ENCODE results near the gene DSCAM.

The DSCAM gene

GRCh38 chr21:40255518-40256444, 591.2 kb downstream of the DSCAM start:
- Histone ChIP-seq H3K36me3 (ENCODE audit: control insufficient read depth in 1 of 2, insufficient read depth in 2 of 2, low read length in 2 of 2) (no peaks in the 10 kb centered on the region), H3K4me1 (ENCODE audit: control insufficient read depth in 1 of 2, insufficient read depth in 2 of 2, low read length in 2 of 2) (no peaks in the 10 kb centered on the region), H3K27ac (ENCODE audit: low read depth, low read length) (no peak overlapping the region), H3K9me3 (ENCODE audit: control insufficient read depth in 1 of 2, low read length in 2 of 2) (peaks cover 3 to 5% of the 10 kb centered on the region in 2 donors), H3K9ac (ENCODE audit: low read depth in 1 of 2, low read length in 2 of 2) (no peak overlapping the region), H3K4me3 (ENCODE audit: low read depth in 1 of 2, low read length in 2 of 2) (no peak overlapping the region), H3K27me3 (ENCODE audit: control insufficient read depth in 1 of 2, insufficient read depth in 2 of 2, low read length in 2 of 2) (no peaks in the 10 kb centered on the region)

DNA sequence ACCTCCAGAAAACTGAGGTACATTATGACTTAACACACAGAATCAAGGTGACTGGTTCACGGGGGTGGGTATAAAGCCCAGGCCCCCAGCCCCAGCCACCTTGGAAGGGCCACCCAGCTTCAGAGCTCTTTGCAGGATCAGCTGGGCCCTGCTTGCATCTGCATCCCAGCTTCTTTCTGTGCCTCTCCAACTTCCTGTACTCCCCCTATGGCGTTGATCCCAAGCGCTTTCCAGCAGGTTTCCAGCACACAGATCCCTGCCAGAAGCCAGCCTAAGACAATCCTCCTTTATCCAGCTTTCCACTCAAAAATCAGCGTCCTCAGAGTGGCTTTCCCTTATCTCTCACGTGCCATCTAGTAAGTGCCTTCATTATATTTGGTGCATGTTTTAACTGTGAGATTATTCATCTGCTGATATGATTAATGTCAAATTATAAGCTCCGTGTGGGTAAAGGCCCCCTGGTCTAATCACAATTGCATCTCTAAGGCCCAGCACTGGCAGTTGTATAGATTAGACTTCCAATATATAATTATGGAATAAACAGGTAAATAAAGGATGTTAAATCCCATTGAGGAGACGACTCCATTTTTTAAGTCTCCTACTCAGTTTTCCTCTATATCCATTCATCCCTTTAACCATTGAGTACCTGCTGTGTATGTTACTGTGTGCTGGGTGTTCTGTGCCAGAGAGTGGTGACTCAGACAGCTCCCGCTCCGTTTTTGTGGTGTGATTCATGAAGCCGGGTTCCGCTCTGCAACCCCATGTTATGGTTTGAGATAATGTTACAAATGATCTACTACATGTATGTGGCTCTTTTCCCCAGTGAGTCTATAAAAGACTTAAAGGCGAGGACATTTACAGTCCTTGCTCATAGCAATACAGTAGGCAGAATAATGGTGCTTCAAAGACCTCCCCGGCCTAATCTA, 592.2 kb downstream of the DSCAM start:
- Histone ChIP-seq H3K27me3 (ENCODE audit: control insufficient read depth in 1 of 2, insufficient read depth in 2 of 2, low read length in 2 of 2) (no peaks in the 10 kb centered on the region), H3K9ac (ENCODE audit: low read depth in 1 of 2, low read length in 2 of 2) (no peak overlapping the region), H3K27ac (ENCODE audit: low read depth, low read length) (no peak overlapping the region), H3K36me3 (ENCODE audit: control insufficient read depth in 1 of 2, insufficient read depth in 2 of 2, low read length in 2 of 2) (no peaks in the 10 kb centered on the region), H3K4me1 (ENCODE audit: control insufficient read depth in 1 of 2, insufficient read depth in 2 of 2, low read length in 2 of 2) (no peaks in the 10 kb centered on the region), H3K9me3 (ENCODE audit: control insufficient read depth in 1 of 2, low read length in 2 of 2) (peaks cover 4 to 5% of the 10 kb centered on the region in 2 donors), H3K4me3 (ENCODE audit: low read depth in 1 of 2, low read length in 2 of 2) (no peak overlapping the region)

DNA sequence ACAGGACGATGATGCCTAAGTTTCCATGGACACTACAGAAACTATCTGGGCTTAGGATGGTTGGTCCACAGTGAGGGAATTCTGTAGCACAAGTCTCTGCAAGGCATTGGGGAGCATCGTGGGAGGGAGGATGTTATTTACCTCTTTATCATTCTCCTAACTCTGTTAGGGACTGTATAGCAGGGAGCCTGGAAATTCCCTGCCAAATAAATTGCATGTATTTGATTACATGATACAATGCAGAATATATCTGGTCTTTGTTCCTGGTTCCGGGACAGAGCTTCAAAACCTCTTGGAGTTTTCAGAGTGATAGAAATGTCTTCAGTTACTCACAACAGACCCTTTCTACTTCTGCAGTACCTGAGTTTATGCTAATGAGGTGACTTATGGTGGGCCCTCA, 593.8 kb downstream of the DSCAM start:
- Histone ChIP-seq H3K9me3 (ENCODE audit: control insufficient read depth in 1 of 2, low read length in 2 of 2) (peaks cover 4 to 5% of the 10 kb centered on the region in 2 donors), H3K9ac (ENCODE audit: low read depth in 1 of 2, low read length in 2 of 2) (no peak overlapping the region), H3K27ac (ENCODE audit: low read depth, low read length) (no peak overlapping the region), H3K36me3 (ENCODE audit: control insufficient read depth in 1 of 2, insufficient read depth in 2 of 2, low read length in 2 of 2) (no peaks in the 10 kb centered on the region), H3K4me3 (ENCODE audit: low read depth in 1 of 2, low read length in 2 of 2) (no peak overlapping the region), H3K27me3 (ENCODE audit: control insufficient read depth in 1 of 2, insufficient read depth in 2 of 2, low read length in 2 of 2) (no peaks in the 10 kb centered on the region), H3K4me1 (ENCODE audit: control insufficient read depth in 1 of 2, insufficient read depth in 2 of 2, low read length in 2 of 2) (no peaks in the 10 kb centered on the region)

DNA sequence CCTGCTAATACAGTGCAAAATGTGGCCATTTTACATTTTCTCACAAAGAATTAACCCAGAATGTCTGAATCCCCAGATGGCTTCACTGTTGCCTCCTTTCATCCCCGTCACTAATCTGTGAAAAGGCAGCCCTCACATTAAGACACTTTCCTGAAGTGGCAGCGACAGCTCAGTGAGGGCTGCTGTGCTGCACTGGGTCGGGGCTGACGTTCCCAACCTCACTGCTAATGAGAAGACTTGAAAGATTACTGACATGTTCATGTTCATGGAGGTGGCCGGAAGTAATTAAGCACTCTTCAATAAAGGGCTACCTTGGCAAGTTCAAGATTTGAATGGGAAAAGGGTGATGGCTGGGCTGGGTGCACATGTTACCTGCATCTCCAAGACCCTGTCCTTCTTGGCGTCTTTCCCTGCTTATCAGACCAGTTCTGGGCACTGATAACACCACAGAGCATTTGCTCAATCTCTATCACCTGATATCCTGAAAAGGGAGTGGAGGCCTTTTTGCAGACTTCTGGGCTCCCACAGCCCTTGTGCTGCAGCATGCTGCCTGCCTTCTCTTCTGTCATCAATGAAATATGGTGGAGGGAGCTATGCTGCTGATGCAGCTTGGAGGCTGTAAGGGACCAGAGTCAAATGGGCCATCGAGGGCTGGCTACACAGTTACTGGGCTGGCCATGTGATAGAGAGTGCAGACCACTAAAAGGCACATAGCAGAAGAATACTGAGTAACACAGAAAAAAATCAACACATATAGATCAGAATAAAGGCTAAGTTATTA, 596.3 kb downstream of the DSCAM start:
- no peak overlapping the region for H3K27ac ChIP-seq (ENCODE audit: low read depth, low read length)

DNA sequence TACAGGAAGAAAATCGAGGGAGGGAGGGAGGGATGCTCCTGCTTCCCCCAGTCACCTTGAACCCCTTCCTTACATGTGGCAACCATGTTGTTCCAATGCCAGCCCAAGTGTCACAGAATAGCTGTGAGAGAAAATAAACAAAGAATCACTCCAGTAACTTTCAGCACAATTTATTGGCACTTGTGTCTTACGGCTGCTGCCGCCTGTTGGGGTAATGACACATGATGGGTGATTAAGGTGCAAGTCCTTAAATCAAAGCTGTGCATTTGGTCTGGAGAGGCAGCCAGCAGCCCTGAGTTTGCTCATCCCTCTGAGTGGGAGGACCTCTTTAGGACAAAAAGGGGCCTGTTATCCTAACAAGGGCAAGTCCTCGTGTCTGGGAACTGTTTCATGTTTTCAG, 602.0 kb downstream of the DSCAM start:
- Histone ChIP-seq H3K36me3 (ENCODE audit: control insufficient read depth in 1 of 2, insufficient read depth in 2 of 2, low read length in 2 of 2) (no peaks in the 10 kb centered on the region), H3K27me3 (ENCODE audit: control insufficient read depth in 1 of 2, insufficient read depth in 2 of 2, low read length in 2 of 2) (no peaks in the 10 kb centered on the region), H3K4me3 (ENCODE audit: low read depth in 1 of 2, low read length in 2 of 2) (no peak overlapping the region), H3K9ac (ENCODE audit: low read depth in 1 of 2, low read length in 2 of 2) (no peak overlapping the region), H3K27ac (ENCODE audit: low read depth, low read length) (no peak overlapping the region), H3K4me1 (ENCODE audit: control insufficient read depth in 1 of 2, insufficient read depth in 2 of 2, low read length in 2 of 2) (no peaks in the 10 kb centered on the region), H3K9me3 (ENCODE audit: control insufficient read depth in 1 of 2, low read length in 2 of 2) (peaks cover 0 to 6% of the 10 kb centered on the region in 2 donors)

More for the DNA sequence above, 596.3 kb downstream of the DSCAM start:
- no peak overlapping the region for H3K4me3 ChIP-seq (ENCODE audit: low read depth in 1 of 2, low read length in 2 of 2)
- H3K27me3 ChIP-seq (ENCODE audit: control insufficient read depth in 1 of 2, insufficient read depth in 2 of 2, low read length in 2 of 2): no peaks in the 10 kb centered on the region
- no peak overlapping the region for H3K9ac ChIP-seq (ENCODE audit: low read depth in 1 of 2, low read length in 2 of 2)
- peaks cover 5 to 10% of the 10 kb centered on the region in 2 donors for H3K9me3 ChIP-seq (ENCODE audit: control insufficient read depth in 1 of 2, low read length in 2 of 2)
- no peaks in the 10 kb centered on the region for H3K36me3 ChIP-seq (ENCODE audit: control insufficient read depth in 1 of 2, insufficient read depth in 2 of 2, low read length in 2 of 2)
- no peaks in the 10 kb centered on the region for H3K4me1 ChIP-seq (ENCODE audit: control insufficient read depth in 1 of 2, insufficient read depth in 2 of 2, low read length in 2 of 2)

DNA sequence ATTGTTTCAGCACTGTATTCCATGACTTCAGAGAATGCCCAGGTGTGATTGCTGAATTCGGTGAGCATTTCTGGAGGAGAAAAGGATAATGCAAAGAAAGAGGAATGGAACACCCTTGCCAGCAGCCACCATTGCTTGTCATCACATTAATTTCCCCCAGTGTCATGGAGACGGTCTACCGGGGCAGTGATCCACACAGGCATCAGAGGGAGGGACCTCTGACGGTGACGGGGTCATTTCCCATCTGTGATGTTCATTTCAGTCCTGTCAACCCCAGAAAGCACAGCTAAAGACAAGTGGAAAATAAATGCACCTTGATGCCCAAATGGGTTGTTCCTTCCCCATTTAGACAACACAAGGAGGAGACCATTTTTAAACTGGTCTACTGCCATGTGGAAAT, 603.3 kb downstream of the DSCAM start:
- peaks cover 0 to 6% of the 10 kb centered on the region in 2 donors for H3K9me3 ChIP-seq (ENCODE audit: control insufficient read depth in 1 of 2, low read length in 2 of 2)
- no peaks in the 10 kb centered on the region for H3K4me1 ChIP-seq (ENCODE audit: control insufficient read depth in 1 of 2, insufficient read depth in 2 of 2, low read length in 2 of 2)
- H3K9ac ChIP-seq (ENCODE audit: low read depth in 1 of 2, low read length in 2 of 2): no peak overlapping the region
- no peak overlapping the region for H3K4me3 ChIP-seq (ENCODE audit: low read depth in 1 of 2, low read length in 2 of 2)
- no peaks in the 10 kb centered on the region for H3K27me3 ChIP-seq (ENCODE audit: control insufficient read depth in 1 of 2, insufficient read depth in 2 of 2, low read length in 2 of 2)
- H3K27ac ChIP-seq (ENCODE audit: low read depth, low read length): no peak overlapping the region
- no peaks in the 10 kb centered on the region for H3K36me3 ChIP-seq (ENCODE audit: control insufficient read depth in 1 of 2, insufficient read depth in 2 of 2, low read length in 2 of 2)

- Histone ChIP-seq H3K9ac (ENCODE audit: low read depth in 1 of 2, low read length in 2 of 2) (no peak overlapping the region), H3K4me3 (ENCODE audit: low read depth in 1 of 2, low read length in 2 of 2) (no peak overlapping the region)
These were observed 604.2 kb downstream of the DSCAM start for GRCh38 chr21:40242586-40243265.

GRCh38 chr21:40235528-40235927, 611.4 kb downstream of the DSCAM start:
- no peaks in the 10 kb centered on the region for H3K36me3 ChIP-seq (ENCODE audit: control insufficient read depth in 1 of 2, insufficient read depth in 2 of 2, low read length in 2 of 2)
- no peaks in the 10 kb centered on the region for H3K27me3 ChIP-seq (ENCODE audit: control insufficient read depth in 1 of 2, insufficient read depth in 2 of 2, low read length in 2 of 2)
- H3K4me3 ChIP-seq (ENCODE audit: low read depth in 1 of 2, low read length in 2 of 2): no peak overlapping the region
- H3K9ac ChIP-seq (ENCODE audit: low read depth in 1 of 2, low read length in 2 of 2): no peak overlapping the region
- H3K9me3 ChIP-seq (ENCODE audit: control insufficient read depth in 1 of 2, low read length in 2 of 2): no peaks in the 10 kb centered on the region
- H3K27ac ChIP-seq (ENCODE audit: low read depth, low read length): no peak overlapping the region
- no peaks in the 10 kb centered on the region for H3K4me1 ChIP-seq (ENCODE audit: control insufficient read depth in 1 of 2, insufficient read depth in 2 of 2, low read length in 2 of 2)

More at GRCh38 chr21:40242586-40243265, 604.2 kb downstream of the DSCAM start:
- H3K27me3 ChIP-seq (ENCODE audit: control insufficient read depth in 1 of 2, insufficient read depth in 2 of 2, low read length in 2 of 2): no peaks in the 10 kb centered on the region
- peaks cover 0 to 3% of the 10 kb centered on the region in 2 donors for H3K9me3 ChIP-seq (ENCODE audit: control insufficient read depth in 1 of 2, low read length in 2 of 2)
- H3K4me1 ChIP-seq (ENCODE audit: control insufficient read depth in 1 of 2, insufficient read depth in 2 of 2, low read length in 2 of 2): no peaks in the 10 kb centered on the region
- H3K27ac ChIP-seq (ENCODE audit: low read depth, low read length): no peak overlapping the region
- no peaks in the 10 kb centered on the region for H3K36me3 ChIP-seq (ENCODE audit: control insufficient read depth in 1 of 2, insufficient read depth in 2 of 2, low read length in 2 of 2)

- Histone ChIP-seq H3K27ac (ENCODE audit: low read depth, low read length) (no peak overlapping the region), H3K36me3 (ENCODE audit: control insufficient read depth in 1 of 2, insufficient read depth in 2 of 2, low read length in 2 of 2) (no peaks in the 10 kb centered on the region), H3K4me1 (ENCODE audit: control insufficient read depth in 1 of 2, insufficient read depth in 2 of 2, low read length in 2 of 2) (no peaks in the 10 kb centered on the region), H3K27me3 (ENCODE audit: control insufficient read depth in 1 of 2, insufficient read depth in 2 of 2, low read length in 2 of 2) (no peaks in the 10 kb centered on the region), H3K9me3 (ENCODE audit: control insufficient read depth in 1 of 2, low read length in 2 of 2) (no peaks in the 10 kb centered on the region), H3K4me3 (ENCODE audit: low read depth in 1 of 2, low read length in 2 of 2) (no peak overlapping the region), H3K9ac (ENCODE audit: low read depth in 1 of 2, low read length in 2 of 2) (no peak overlapping the region)
These were observed 615.0 kb downstream of the DSCAM start for GRCh38 chr21:40231979-40232378.

Data from duodenal mucosa (tissue), 2 donors.